ENCODE measurements around the gene EIF5B.
"Not testable (repeated sequence)": the region's sequence is repeated elsewhere in the genome, so short reads cannot be mapped to it uniquely, and the experiment has no call there.

EIF5B gene, protein sequence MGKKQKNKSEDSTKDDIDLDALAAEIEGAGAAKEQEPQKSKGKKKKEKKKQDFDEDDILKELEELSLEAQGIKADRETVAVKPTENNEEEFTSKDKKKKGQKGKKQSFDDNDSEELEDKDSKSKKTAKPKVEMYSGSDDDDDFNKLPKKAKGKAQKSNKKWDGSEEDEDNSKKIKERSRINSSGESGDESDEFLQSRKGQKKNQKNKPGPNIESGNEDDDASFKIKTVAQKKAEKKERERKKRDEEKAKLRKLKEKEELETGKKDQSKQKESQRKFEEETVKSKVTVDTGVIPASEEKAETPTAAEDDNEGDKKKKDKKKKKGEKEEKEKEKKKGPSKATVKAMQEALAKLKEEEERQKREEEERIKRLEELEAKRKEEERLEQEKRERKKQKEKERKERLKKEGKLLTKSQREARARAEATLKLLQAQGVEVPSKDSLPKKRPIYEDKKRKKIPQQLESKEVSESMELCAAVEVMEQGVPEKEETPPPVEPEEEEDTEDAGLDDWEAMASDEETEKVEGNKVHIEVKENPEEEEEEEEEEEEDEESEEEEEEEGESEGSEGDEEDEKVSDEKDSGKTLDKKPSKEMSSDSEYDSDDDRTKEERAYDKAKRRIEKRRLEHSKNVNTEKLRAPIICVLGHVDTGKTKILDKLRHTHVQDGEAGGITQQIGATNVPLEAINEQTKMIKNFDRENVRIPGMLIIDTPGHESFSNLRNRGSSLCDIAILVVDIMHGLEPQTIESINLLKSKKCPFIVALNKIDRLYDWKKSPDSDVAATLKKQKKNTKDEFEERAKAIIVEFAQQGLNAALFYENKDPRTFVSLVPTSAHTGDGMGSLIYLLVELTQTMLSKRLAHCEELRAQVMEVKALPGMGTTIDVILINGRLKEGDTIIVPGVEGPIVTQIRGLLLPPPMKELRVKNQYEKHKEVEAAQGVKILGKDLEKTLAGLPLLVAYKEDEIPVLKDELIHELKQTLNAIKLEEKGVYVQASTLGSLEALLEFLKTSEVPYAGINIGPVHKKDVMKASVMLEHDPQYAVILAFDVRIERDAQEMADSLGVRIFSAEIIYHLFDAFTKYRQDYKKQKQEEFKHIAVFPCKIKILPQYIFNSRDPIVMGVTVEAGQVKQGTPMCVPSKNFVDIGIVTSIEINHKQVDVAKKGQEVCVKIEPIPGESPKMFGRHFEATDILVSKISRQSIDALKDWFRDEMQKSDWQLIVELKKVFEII
- 63.2 reads per million, percentile 73 among the genes with 10 or more reads in this experiment for total RNA-seq

DNA sequence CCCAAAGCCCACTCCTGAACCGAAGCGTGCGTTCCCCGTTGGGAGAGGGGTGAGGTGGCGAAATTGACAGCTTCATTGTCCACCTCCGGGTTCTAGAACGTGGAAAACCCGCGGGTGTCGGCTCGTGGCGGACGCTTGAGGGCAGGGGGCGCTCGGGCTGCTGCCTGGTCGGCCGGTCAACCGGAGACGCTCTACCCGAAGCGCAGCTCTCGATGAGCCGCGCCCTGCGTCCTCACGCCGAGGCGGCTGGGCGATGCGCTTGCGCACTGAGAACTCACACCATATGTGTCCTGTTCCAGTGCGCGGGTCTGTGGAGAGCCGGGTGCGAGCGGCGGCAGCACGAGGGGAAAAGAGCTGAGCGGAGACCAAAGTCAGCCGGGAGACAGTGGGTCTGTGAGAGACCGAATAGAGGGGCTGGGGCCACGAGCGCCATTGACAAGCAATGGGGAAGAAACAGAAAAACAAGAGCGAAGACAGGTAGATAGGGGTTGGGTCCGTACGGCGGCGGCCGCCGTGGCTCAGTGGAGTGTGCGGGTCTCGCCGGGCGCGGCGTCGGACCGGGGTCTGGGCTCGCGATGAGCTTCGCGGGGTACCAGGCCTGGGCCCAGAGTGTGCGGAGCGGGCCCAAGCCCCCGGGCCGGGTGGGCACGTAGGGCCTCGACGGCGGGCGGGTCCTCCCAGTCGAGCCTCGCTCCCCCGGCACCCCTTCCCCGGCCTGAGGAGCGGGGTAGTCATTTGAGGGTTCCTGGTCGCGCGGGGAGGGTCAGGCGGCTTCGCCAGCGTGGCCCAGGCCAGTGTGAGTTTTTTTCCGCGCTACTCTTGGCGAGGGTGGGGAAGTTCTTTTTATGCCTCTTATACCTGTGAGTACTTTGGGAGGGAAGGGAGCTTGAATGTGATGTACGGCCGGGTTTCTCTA lies at the start of gene EIF5B:
EIF5B (plus strand) TSS at position 277 of the 916 bp plus-strand sequence; CDS start at position 443, 166 bp downstream.
- peak; percentile 88 for DNase-seq

DNA sequence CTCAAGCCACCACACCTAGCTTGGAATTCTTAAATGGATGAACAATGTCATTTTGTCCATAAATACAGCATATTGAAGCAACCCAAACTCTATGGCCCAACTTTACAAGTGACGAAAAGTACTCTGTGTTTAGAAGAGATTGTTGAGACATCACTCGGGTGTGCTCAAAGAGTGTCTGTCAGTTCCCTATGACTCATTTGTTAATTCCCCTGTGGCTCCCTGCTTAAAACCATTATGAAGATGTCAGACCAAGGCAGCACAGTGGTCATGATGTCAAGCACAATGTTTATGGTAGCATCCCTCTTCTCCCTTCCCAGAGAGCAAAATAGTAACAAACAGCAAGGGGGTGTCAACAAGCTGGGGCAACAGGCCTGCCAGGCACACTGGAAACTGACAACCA lies 39.2 kb upstream of the EIF5B start:
- DNase-seq = no peak

DNA sequence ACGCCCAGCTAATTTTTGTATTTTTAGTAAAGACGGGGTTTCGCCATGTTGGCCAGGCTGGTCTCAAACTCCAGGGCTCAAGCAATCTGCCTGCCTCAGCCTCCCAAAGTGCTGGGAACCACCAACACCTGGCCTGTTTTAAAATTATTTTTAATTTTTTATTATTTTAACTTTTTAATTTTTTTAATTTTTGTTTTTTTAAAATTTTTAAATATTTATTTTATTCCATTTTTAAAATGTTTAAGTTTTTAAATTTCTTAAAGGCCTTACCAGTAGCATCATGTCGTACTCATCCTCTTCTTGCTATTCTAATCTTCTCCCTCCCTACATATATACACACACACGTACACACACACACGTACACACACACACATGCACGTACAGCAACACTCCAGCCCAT lies 37.6 kb upstream of the EIF5B start:
- no peak for DNase-seq

DNA sequence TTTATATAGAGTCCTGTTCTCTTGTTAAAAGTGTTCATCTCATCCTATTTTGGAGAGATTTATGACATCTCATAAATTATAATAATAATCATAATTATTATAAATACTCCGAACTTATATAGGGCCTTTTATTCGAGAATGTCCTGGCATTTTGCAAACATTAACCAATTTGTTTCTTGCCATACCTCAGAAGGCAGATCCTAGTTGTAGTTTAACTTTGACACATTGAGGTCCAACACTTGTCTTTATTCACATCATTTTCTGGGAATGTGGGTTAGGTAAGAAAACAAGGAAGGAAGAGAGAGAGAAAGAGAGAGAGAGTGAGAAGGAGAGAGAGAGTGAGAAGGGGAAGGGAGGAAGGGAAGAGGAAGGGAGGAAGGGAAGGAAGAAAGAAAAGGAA lies 36.1 kb upstream of the EIF5B start, which contains the start of gene LYG1:
LYG1 (minus strand) TSS at position 101 of the 400 bp plus-strand sequence. CDS start 5,527 bp downstream, outside the sequence.
- DNase-seq = not testable (repeated sequence)

- no peak for DNase-seq
These were observed 19.9 kb upstream of the EIF5B start for GRCh38 chr2:99317161-99317872.

GRCh38 chr2:99317873-99318200 lies 19.4 kb upstream of the EIF5B start:
- not testable (repeated sequence) for DNase-seq

- no peak for DNase-seq
These were observed 11.8 kb upstream of the EIF5B start for GRCh38 chr2:99325384-99325783.

DNA sequence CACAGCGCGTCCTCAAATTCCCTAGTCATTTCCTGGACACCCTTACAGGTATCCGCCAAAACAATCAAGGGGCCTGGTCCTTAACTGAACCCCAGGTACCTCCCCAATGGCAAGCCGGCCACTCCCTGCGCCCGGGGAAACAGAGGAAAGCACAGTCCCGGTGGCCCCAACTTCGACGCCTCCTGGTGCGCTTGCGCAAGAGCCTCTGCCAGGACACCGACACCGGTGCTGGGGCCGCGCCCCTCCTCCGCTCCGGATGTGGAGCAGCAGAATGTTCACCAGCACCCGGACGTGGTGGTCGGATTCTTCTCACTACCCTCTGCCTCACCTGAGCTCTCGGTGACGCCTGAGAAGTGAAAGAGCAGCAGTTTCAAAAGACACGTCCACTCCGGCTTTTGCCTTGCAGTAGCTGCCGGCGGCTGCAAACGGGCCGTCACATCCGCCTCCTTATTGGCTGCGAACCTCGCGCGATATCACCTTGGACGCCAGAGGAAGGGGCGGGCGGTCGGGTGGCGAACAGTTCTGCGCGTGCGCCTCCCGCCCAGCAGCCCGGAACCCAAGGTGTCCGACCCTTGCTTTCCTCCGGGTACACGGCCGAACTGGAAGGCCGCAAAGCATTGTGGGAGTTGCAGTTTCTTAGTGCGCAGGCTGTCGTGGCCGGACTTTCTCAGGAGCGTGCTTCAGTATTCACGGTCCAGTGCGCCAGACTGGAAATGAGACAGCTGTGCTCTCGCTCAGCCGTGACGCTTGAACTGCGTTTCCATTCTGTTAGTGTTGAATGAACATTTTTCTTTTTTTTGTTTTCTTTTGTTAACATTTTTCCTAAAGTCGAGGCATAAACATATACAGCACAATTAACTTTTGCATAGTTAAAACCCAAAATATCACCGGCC lies 1.0 kb upstream of the EIF5B start, which contains the start of gene TXNDC9:
TXNDC9 (minus strand) TSS at position 423 of the 893 bp plus-strand sequence. CDS start 3,123 bp downstream, outside the sequence.
- peak; percentile 98 for DNase-seq

GRCh38 chr2:99336804-99337112 lies 431 bp upstream of the EIF5B start:
- DNase-seq = no peak

DNA sequence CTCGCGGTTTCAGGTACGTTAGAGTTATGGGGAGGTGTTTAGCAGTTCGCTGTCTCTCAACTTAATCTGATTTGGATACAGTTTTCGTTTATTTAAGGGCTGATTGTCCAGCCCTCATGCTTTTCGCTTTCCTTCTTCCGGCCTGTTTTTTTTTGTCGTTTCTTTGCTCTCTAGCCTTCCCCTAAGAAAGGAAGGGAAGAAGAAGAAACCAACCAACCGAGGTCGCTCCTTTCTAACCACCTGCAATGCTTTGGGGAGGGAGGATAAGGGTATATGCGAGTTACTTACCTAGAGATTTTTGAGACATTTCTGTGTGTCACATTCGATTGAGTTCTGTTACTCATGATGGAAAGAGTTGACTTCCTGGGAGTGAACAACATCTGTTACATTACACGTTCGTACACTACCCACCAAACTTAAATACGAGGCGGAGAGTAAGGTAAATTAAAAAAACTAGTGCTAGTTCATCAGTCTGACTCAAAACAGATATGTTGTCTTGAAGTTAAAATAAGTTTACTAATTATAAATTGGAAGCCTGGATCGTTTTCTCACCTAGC lies 918 bp downstream of the EIF5B start:
- DNase-seq = no peak

DNA sequence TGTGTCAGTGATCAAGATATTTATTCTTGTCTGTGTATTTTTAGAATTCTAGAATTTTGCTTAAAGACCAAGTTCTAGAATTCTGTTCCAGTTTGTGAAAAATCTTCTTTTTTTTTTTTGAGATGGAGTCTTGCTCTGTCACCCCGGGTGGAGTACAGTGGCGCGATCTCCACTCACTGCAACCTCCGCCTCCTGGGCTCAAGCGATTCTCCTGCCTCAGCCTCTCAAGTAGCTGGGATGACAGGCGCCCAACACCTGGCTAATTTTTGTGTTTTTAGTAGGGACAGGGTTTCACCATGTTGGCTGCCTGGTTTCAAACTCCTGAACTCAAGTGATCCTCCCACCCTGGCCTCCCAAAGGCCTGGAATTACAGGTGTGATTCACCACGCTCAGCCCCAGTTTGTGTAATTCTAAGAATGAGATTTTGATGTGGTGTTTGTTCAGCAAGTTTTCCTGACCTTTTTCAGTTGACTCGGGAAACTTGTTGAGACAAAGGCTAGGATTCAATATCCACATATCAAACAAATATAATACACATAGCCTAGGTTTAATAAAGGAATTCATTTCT lies 3.6 kb downstream of the EIF5B start:
- DNase-seq = no peak

- DNase-seq = no peak
These were observed 5.3 kb downstream of the EIF5B start for GRCh38 chr2:99342536-99342935.

- DNase-seq = not testable (repeated sequence)
These were observed 8.3 kb downstream of the EIF5B start for GRCh38 chr2:99345446-99345845.

- no peak for DNase-seq
These were observed 9.0 kb downstream of the EIF5B start for GRCh38 chr2:99346218-99346617.

DNA sequence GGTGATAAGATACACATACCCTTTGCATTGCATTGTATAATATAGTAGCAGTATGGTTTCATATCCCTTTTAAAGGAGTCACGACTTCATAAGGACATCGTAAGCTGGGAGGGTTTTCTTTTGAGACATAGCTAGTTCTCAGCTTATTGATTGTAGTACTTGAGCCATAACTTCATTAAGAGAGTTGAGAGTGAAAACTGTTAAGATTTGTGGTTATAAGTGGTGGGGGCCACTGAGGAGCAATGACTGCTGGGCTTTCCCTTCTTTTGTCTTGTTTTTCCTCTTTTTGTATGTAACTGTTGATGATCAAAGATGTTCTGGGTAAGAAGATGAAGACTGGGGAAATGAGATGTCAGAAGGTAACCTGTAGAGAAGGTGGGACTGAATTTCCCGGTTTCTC lies 11.0 kb downstream of the EIF5B start:
- DNase-seq = no peak

DNA sequence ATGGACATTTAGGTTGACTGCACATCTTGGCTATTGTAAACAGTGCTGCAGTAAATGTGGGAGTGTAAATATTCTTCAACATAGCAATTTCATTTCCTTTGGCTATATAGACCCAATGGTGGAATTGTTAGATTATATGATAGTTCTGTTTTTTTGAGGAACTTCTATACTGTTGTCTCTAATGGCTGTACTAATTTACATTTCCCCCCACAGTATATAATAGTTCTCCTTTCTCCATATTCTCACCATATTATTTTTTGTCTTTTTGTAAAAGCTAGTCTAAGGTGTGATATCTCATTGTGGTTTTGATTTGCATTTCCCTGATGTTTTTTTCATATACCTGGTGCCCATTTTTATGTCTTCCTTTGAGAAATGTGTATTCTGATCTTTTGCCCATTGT lies 13.0 kb downstream of the EIF5B start:
- no peak for DNase-seq

DNA sequence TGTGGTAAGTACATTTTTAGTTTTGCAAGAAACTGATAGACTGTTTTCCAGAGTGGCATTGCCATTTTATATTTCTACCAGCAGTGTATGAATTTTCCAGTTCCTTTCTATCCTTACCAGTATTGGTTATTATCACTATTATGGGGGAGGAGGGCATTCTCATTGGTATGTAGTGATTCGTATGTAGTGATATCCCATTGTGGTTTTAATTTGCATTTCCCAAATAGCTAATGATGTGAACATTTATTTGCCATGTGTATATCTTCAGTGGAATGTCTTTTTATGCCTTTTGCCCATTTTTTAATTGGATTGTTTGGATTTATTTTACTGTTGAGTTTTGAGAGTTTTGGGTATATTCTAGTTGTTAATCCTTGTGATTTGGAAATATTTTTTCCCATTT lies 16.9 kb downstream of the EIF5B start:
- DNase-seq = no peak

DNA sequence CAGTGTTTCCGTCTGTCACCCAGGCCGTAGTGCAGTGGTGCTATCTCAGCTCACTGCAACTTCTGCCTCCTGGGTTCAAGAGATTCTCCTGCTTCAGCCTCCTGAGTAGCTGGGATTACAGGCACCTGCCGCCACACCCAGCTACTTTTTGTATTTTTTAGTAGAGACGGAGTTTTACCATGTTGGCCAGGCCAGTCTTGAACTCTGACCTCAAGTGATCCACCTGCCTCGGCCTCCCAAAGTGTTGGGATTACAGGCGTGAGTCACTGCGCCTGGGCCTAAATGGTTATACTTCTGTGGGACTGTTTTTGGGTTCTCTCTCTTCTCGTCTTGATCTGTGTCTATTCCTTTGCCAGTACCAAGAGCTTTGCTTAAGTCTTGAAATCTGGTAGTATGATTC lies 17.6 kb downstream of the EIF5B start:
- DNase-seq = not testable (repeated sequence)

DNA sequence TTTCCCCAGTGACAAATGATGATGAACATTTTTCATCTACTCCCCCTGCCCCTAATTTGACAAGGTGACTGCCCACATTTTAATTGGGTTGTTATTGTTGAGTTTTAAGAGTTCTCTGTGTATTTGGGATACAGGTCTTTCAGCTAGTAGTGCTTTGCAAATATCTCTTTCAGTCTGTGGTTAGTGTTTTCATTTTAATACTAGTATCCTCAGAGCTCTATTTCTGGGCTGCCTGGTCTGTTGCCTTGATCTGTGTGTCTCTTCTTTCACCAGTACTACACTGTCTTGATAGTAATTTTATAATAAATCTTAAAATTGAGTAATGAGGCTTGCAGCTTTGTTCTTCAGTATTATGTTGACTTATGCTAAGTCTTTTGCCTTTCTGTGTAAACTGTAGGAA lies 19.7 kb downstream of the EIF5B start:
- no peak for DNase-seq

All from effector CD4-positive, alpha-beta T cell (primary cell).